ENCODE data around the gene WRAP73. TPM values are rescaled to one million over a fixed set of nuclear protein-coding genes. Genes with fewer than 3 reads are reported as not detected.

The WRAP73 gene
- total RNA-seq, 2 donors from 2014 or later, result 39.9 TPM

- Mint-ChIP-seq H3K27ac (no peak overlapping the region), H3K4me3 (no peak overlapping the region), H3K9me3 (no peaks in the 10 kb centered on the region), H3K4me1 (ENCODE audit: low read depth) (peaks cover 4% of the 10 kb centered on the region), H3K27me3 (ENCODE audit: low read depth) (peaks cover 16% of the 10 kb centered on the region), H3K36me3 (ENCODE audit: insufficient read depth in 2 of 2) (no peaks in the 10 kb centered on the region)
- no peak for ATAC-seq (replicated peaks in 1 of 2)
- DNase-seq, result no peak
Observed at GRCh38 chr1:3609769-3610526, 40.0 kb downstream of the WRAP73 start.

GRCh38 chr1:3609016-3609768, 40.7 kb downstream of the WRAP73 start:
- H3K36me3 Mint-ChIP-seq (ENCODE audit: insufficient read depth in 2 of 2), result no peaks in the 10 kb centered on the region
- no peak overlapping the region for H3K4me3 Mint-ChIP-seq
- DNase-seq (no peak), ATAC-seq (replicated peaks in 1 of 2) (no peak)
- H3K27ac Mint-ChIP-seq, result no peak overlapping the region
- H3K27me3 Mint-ChIP-seq (ENCODE audit: low read depth), result peaks cover 16% of the 10 kb centered on the region
- H3K9me3 Mint-ChIP-seq, result no peaks in the 10 kb centered on the region
- peaks cover 4% of the 10 kb centered on the region for H3K4me1 Mint-ChIP-seq (ENCODE audit: low read depth)

DNA sequence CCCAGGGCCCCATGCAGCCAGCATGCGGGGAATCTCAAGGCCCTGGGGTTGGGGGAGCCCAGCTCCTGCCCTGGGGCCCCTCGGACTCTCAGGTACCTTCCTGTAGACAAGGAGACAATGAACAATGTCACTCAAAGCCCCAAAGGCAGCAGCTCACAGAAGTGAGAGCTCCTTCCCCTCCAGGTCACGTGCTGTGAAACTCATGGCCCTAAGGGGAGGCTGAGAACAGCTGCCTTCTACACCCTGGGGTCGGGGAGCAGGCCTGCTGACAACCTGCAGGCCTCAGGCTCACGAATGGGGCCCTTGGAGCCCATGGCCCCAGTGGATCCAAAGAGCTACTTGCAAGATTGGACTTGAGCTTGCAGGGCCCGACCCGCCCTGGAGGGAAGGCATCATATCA, 41.7 kb downstream of the WRAP73 start:
- DNase-seq (no peak), ATAC-seq (replicated peaks in 1 of 2) (no peak)
- Mint-ChIP-seq H3K4me1 (ENCODE audit: low read depth) (peaks cover 4% of the 10 kb centered on the region), H3K4me3 (no peak overlapping the region), H3K9me3 (no peaks in the 10 kb centered on the region), H3K36me3 (ENCODE audit: insufficient read depth in 2 of 2) (no peaks in the 10 kb centered on the region), H3K27ac (no peak overlapping the region), H3K27me3 (ENCODE audit: low read depth) (peaks cover 11% of the 10 kb centered on the region)

- no peak overlapping the region for H3K27ac Mint-ChIP-seq
- no peaks in the 10 kb centered on the region for H3K36me3 Mint-ChIP-seq (ENCODE audit: insufficient read depth in 2 of 2)
- peaks cover 11% of the 10 kb centered on the region for H3K27me3 Mint-ChIP-seq (ENCODE audit: low read depth)
- ATAC-seq (replicated peaks in 1 of 2) (no peak), DNase-seq (no peak)
- H3K9me3 Mint-ChIP-seq, result no peaks in the 10 kb centered on the region
- H3K4me1 Mint-ChIP-seq (ENCODE audit: low read depth), result peaks cover 4% of the 10 kb centered on the region
- no peak overlapping the region for H3K4me3 Mint-ChIP-seq
Observed at GRCh38 chr1:3607703-3608065, 42.2 kb downstream of the WRAP73 start.

GRCh38 chr1:3606779-3607702, 42.9 kb downstream of the WRAP73 start:
- H3K9me3 Mint-ChIP-seq, result no peaks in the 10 kb centered on the region
- H3K4me3 Mint-ChIP-seq, result no peak overlapping the region
- no peak overlapping the region for H3K27ac Mint-ChIP-seq
- DNase-seq, result no peak
- no peak for ATAC-seq (replicated peaks in 1 of 2)
- H3K27me3 Mint-ChIP-seq (ENCODE audit: low read depth), result peaks cover 11% of the 10 kb centered on the region
- H3K4me1 Mint-ChIP-seq (ENCODE audit: low read depth), result peaks cover 4% of the 10 kb centered on the region
- no peaks in the 10 kb centered on the region for H3K36me3 Mint-ChIP-seq (ENCODE audit: insufficient read depth in 2 of 2)

DNA sequence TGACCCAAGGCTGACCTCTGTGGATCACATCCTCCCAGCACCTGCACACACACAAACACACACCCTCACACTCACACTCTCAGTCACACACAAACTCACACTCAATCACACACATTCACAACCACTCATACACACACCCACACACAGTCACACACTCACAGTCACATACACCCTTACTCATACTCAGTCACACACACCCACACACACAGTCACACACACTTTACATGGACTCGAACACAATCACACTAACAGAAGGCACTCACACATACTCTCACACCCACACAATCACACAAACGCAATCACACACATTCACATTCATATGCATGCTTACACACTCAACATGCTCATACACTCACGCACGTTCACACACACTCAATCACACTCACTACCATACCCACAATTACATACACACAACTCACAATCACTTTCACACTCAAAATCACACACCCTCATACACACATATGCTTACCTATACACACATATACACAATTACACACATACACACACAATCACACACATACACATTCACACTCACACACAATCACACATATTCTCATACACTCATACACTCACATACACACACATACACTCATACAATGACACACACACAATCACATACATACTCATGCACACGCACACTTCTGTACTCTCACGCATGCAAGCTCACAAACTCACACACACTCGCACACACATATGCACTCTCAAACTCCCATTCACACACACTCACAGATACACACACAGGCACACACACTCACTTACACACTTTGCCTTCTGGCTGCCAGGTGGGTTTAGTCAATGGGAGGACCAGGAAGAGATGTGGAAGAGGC, 44.7 kb downstream of the WRAP73 start:
- Mint-ChIP-seq H3K27ac (no peak overlapping the region), H3K27me3 (ENCODE audit: low read depth) (peaks cover 6% of the 10 kb centered on the region), H3K4me1 (ENCODE audit: low read depth) (no peaks in the 10 kb centered on the region), H3K36me3 (ENCODE audit: insufficient read depth in 2 of 2) (no peaks in the 10 kb centered on the region), H3K9me3 (no peaks in the 10 kb centered on the region), H3K4me3 (no peak overlapping the region)
- DNase-seq (no peak), ATAC-seq (replicated peaks in 1 of 2) (no peak)

- DNase-seq (no peak), ATAC-seq (replicated peaks in 1 of 2) (no peak)
- H3K4me1 Mint-ChIP-seq (ENCODE audit: low read depth), result no peaks in the 10 kb centered on the region
- peaks cover 5% of the 10 kb centered on the region for H3K27me3 Mint-ChIP-seq (ENCODE audit: low read depth)
- no peaks in the 10 kb centered on the region for H3K36me3 Mint-ChIP-seq (ENCODE audit: insufficient read depth in 2 of 2)
- H3K27ac Mint-ChIP-seq, result no peak overlapping the region
- H3K9me3 Mint-ChIP-seq, result no peaks in the 10 kb centered on the region
- H3K4me3 Mint-ChIP-seq, result no peak overlapping the region
Observed at GRCh38 chr1:3604468-3604974, 45.4 kb downstream of the WRAP73 start.

- no peaks in the 10 kb centered on the region for H3K27me3 Mint-ChIP-seq (ENCODE audit: low read depth)
- no peaks in the 10 kb centered on the region for H3K36me3 Mint-ChIP-seq (ENCODE audit: insufficient read depth in 2 of 2)
- no peaks in the 10 kb centered on the region for H3K9me3 Mint-ChIP-seq
- no peak overlapping the region for H3K4me3 Mint-ChIP-seq
- no peak overlapping the region for H3K27ac Mint-ChIP-seq
- ATAC-seq (replicated peaks in 1 of 2), result no peak
- peaks cover 4% of the 10 kb centered on the region for H3K4me1 Mint-ChIP-seq (ENCODE audit: low read depth)
- no peak for DNase-seq
Observed at GRCh38 chr1:3603571-3604467, 46.1 kb downstream of the WRAP73 start.

DNA sequence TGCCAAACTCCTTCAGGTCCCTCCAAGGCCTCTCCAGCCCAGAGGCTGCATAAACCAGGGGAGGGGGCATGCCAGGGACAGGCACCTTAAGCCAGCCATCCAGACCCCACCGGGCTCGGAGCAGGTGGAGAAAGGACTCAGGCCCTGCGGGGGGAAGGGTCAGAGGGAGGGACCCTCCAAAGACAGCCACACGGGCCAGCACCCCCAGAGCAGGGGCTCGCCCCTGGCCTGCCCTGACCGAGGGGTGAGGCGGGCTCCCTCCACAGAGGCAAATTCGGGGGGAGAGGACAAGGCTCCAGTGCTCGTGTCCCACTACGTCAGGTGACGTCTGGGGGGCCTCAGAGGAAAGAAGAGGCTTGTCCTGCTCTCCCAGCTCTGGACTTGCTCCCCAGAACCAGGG, 46.7 kb downstream of the WRAP73 start:
- H3K4me1 Mint-ChIP-seq (ENCODE audit: low read depth), result peaks cover 6% of the 10 kb centered on the region
- ATAC-seq (replicated peaks in 1 of 2), result no peak
- H3K36me3 Mint-ChIP-seq (ENCODE audit: insufficient read depth in 2 of 2), result no peaks in the 10 kb centered on the region
- no peak overlapping the region for H3K27ac Mint-ChIP-seq
- no peak for DNase-seq
- no peaks in the 10 kb centered on the region for H3K9me3 Mint-ChIP-seq
- H3K27me3 Mint-ChIP-seq (ENCODE audit: low read depth), result no peaks in the 10 kb centered on the region
- no peak overlapping the region for H3K4me3 Mint-ChIP-seq

- no peaks in the 10 kb centered on the region for H3K27me3 Mint-ChIP-seq (ENCODE audit: low read depth)
- ATAC-seq (replicated peaks in 1 of 2), result no peak
Observed at GRCh38 chr1:3602375-3602774, 47.5 kb downstream of the WRAP73 start.

DNA sequence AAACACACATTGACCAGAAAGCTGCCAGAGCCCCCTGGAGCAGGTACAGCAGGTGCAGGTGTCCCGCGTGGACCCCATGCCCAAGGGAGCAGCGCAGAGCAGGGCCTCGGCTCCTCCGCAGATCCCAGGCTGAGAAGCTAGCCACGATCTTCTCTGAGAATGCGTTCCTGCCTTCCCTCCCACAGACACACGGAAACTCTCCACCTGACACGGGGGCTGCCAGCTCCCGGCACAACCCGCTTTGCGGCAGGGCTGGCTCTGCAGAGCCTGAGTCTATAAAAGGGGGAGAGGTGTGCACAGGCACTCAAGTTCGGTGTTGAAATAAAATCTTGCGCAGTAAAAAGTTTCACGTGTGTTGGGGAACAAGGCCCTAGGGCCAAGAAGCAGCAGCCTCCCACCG, 48.2 kb downstream of the WRAP73 start:
- no peak overlapping the region for H3K4me3 Mint-ChIP-seq
- H3K4me1 Mint-ChIP-seq (ENCODE audit: low read depth), result peaks cover 21% of the 10 kb centered on the region
- no peak for ATAC-seq (replicated peaks in 1 of 2)
- no peak overlapping the region for H3K27ac Mint-ChIP-seq
- no peaks in the 10 kb centered on the region for H3K36me3 Mint-ChIP-seq (ENCODE audit: insufficient read depth in 2 of 2)
- H3K27me3 Mint-ChIP-seq (ENCODE audit: low read depth), result no peaks in the 10 kb centered on the region
- DNase-seq, result no peak
- H3K9me3 Mint-ChIP-seq, result no peaks in the 10 kb centered on the region

More at GRCh38 chr1:3602375-3602774, 47.5 kb downstream of the WRAP73 start:
- Mint-ChIP-seq H3K9me3 (no peaks in the 10 kb centered on the region), H3K36me3 (ENCODE audit: insufficient read depth in 2 of 2) (no peaks in the 10 kb centered on the region), H3K4me1 (ENCODE audit: low read depth) (peaks cover 14% of the 10 kb centered on the region), H3K27ac (no peak overlapping the region), H3K4me3 (no peak overlapping the region)
- no peak for DNase-seq

Data from activated T-cell treated with anti-CD3 and anti-CD28 coated beads, Interleukin-2, amount 50 U/mL, for 72 hours (primary cell).